GM18951 (cell line): Measurements from ENCODE around the gene NME4.
A peak's percentile ranks its signal among the peaks of the same experiment; 100 is the strongest.
"Not testable (repeated sequence)": the region's sequence is repeated elsewhere in the genome, so short reads cannot be mapped to it uniquely, and the experiment has no call there.

Experiments
- POLR2A ChIP-seq: IDR thresholded peaks from 4 replicates; pipeline ENCODE4 v1.6.1; 2011; ENCODE audit warnings: mild to moderate bottlenecking; ENCODE audit not compliant: insufficient read length, insufficient read depth; ENCODE audit errors: extremely low read depth
- in situ Hi-C: fragments of 300-500 bp; cut with MboI; formaldehyde crosslinking; loops from one replicate; pipeline ENCODE4 v1.12.0; 2022; ENCODE audit warnings: low sequenced_read_pairs, mixed read lengths, inconsistent platforms; ENCODE audit not compliant: unreplicated experiment

The NME4 gene

DNA sequence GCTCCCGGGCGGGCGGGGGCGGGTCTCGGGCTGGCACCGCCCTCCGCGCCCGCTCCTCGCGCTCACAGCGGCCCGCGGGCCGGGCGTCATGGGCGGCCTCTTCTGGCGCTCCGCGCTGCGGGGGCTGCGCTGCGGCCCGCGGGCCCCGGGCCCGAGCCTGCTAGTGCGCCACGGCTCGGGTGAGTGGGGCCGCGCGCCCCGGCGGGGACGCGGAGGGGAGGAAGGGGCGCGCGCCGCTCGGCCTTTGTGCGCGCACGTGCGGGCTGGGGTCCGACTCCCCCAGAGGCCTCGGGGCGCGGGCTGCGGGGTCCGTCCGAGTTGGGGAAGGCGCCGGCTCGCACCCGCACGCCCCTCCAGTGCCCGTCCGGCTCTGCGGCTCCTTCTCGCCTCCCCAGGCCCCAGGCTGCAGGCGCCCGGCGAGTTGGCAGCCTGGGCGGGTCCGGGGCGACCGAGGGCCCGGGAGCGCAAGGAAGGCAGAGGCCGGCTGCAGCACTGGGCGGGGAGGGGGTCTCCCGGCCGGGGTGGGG lies at the start of gene NME4:
NME4 (plus strand) TSS at position 65 of the 527 bp plus-strand sequence; CDS start at position 89, 24 bp downstream.
- in situ Hi-C loops, result no loop called here
- TF ChIP-seq POLR2A, result peak; percentile 65

DNA sequence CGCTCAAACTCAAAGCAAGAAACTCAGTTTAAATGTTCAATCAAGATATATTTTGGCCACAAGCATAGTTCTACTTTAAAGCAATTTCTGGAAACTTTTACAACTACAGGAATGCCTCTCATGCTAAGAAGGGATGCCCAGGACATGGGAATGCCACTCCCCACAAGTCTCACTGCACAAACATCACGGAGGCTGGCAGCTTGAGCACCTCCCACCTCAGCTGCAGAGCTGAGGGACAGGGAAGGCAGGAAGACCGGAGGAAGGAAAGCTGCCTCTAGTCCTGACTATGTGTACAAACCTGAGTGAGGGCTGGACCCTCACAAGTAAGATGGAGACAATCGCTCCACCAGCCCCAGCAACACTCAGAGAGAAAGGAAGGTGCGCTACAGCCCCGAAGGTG lies 49.8 kb upstream of the NME4 start:
- in situ Hi-C loops, result no loop called here
- TF ChIP-seq POLR2A, result no peak

DNA sequence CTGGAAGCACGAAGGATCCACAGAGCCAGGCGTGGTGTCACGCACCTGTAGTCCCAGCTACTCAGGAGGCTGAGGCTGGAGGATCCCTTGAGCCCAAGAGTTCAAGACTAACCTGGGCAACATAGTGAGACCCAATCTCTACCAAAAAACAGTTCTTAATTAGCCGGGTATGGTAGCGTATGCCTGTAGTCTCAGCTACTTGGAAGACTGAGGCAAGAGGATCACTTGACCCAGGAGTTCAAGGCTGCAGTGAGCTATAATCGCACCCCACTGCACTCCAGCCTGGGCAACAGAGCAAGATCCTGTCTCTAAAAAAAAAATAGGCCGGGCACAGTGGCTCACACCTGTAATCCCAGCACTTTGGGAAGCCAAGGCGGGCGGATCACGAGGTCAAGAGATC lies 48.5 kb upstream of the NME4 start:
- in situ Hi-C loops, result not testable (repeated sequence)

DNA sequence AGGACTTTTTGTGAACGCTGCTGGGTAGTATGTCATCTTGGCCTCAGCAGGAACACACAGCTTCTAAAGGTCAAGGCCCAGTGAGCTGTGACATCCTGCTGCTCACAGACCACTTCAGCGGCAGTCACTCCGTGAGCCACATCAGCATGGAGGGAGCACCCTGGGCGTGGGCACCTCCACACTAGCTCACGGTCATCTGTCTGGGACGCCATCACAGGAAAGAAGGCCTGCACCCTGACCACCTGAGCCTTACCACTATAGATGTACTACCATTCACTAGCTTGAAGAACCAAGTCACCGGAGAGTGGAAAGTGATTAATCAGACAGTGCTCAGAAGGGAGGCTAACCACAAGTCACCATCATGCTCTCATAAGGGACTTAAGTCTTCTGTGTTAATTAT lies 47.8 kb upstream of the NME4 start:
- no peak for TF ChIP-seq POLR2A
- in situ Hi-C loops, result no loop called here

DNA sequence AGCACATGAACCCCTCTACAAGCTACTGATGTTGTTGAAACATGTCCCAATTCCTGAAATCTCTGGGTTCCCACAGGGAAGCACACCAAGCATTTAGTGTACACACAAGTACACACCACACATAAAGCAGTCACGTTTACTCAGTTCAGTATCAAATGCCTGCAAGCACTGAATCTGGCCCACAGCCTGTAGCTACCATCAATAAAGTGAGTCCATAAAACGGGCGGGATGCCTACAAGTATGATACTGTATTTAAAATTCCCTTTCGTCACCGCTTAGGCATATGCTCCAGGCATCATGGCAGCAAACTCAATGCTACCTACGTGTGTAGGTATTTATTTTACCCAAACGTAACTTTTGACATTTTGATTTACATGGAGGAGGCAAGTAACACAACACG lies 46.8 kb upstream of the NME4 start:
- TF ChIP-seq POLR2A, result no peak
- in situ Hi-C loops, result no loop called here

DNA sequence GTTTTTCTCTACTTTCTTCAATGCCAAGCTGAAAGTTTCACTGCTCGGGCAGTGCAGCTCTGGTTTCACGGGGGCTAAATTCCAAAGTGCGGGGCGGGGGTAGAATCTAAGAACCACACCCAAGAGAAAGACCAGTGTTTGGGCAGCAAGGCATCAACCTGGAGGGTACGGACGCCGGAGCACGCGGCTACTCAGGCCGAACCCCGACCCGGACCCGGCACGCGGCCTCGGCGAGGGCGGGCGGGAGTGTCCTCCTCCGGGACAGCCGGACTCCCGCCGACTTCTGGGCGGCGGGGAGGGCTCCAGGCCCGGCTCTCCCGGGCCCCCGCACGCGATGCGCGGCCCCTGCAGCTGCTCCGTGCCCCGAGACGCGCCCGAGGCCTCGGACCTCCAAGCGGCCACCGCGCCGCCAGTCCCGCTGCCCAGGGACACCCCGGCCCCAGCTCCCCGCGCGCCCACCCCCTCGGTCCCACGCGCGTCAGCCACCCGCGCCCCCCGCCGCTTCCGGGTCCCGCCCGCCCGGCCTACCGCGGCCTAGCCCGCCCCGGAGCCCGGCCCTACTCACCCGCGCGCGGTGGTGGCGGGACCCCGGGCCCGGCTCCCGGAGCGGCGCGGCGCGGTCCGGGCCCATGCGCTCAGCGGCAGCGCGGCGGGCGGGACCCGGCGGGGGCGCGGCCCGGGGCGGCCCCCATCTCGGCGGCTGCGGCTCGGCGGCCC lies 45.0 kb upstream of the NME4 start:
- in situ Hi-C loops, result no loop called here
- TF ChIP-seq POLR2A, result no peak

DNA sequence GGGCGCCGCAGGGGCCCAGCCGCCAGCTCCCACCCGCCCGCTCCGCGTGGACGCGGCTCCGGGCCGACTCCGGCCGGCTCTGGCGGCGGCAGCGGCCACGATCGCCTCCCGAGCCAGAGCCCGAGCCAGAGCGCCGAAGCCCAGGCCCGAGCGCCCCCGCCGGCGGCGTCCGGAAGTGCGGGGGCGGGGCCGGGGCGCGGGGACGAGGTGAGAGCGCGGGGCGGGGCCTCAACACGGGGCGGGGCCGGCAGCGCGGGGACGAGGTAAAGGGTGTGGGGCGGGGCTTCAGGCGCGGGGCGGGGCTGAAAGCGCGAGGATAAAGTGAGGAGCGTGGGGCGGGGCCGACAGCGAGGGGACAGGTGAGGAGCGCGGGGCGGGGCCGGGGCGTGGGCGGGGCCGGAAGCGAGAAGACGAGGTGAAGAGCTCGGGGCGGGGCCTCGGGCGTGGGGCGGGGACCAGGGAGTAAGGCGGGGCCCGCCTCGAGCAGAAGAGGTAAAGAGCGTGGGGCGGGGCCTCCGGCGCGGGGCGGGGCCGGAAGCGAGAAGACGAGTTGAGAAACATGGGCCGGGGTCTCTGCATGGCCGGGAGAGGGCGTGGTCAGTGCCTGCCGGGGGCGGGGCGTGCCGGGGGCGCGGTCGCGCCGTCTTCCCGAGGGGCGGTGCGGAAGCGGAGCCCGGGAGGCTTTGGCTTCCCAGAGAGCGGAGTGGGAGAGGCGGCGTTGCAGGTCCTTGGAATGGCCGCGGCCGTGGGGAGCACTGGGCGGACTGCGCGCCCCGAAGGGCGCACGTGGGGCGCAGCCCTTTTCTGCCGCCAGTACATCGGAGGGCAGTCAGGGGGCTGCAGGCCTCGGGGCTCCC lies 44.2 kb upstream of the NME4 start, which contains the start of gene AXIN1:
AXIN1 (minus strand) TSS at position 177 of the 857 bp plus-strand sequence. CDS start 5,698 bp downstream, outside the sequence.
- TF ChIP-seq POLR2A, result peak; percentile 77
- in situ Hi-C loops, result no loop called here

DNA sequence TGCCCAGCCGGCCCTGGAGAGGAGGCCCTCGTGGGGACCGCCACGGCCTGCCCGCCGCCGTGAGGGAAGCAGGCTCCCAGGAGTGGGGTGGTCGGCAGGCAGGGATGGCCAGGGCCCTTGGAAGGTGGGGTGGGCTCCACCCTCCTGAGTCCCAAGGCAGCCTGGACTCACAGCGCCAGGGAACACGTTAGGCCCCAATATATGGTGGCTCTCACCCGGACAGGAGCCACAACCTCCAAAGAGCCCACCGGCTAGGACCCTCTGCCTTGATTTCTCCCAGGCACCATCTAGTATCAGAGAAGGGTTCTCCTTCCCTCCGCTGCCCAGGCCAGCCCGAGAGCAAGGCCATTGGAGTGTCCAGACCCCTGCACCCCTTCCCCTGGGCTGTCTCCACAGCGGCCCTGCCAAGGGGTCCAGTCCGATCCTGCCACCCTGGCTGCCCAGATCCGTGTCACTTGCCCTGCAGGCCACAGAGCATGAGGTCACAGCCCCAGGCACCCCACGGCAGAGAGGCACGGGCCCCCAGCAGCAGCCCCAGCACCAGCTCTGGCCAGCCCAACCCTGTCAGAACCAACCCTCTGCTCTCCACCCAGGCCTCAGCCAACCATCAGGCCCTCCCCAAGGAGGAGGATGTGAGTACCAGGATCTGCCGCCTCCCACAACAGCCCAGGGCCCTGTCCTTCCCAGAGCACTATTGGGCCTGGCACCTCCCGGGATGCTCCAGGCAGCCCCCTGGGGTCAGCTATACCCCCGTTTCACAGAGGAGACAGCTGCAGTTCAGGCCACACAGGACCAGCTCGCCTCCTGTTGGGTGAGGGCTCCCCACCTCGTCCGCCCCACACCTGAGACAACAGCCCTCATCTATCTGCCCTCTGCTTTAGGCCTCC lies 43.4 kb upstream of the NME4 start:
- in situ Hi-C loops, result no loop called here
- TF ChIP-seq POLR2A, result no peak

DNA sequence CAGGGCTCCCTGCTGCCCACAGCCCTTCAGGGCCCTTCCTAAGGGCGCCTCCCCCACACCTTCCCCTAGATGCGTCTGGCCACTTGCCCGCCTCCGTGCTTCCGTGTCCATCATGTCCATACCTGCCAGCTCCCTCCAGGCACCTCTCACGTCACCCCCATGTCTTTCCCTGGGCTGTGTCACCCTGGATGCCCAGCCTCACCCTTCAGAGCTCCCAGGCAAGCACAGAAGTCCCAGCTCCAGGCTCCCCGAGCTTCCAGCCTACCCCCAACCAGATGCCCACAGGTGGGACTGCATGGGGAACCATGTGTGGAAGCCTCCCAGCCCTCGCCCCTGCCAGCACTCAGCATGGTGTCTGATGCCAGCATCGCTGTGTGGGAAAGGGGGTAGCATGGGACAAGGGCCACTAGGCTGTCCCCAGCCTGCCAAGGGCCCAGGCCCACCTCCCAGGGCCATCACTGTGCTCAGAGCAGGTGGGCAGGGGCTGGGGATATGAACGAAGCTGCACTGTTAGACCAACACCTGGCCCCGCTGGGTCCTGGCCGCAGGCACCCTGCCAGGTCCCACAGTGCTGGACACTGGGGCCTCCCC lies 42.6 kb upstream of the NME4 start:
- in situ Hi-C loops, result no loop called here
- TF ChIP-seq POLR2A, result no peak

DNA sequence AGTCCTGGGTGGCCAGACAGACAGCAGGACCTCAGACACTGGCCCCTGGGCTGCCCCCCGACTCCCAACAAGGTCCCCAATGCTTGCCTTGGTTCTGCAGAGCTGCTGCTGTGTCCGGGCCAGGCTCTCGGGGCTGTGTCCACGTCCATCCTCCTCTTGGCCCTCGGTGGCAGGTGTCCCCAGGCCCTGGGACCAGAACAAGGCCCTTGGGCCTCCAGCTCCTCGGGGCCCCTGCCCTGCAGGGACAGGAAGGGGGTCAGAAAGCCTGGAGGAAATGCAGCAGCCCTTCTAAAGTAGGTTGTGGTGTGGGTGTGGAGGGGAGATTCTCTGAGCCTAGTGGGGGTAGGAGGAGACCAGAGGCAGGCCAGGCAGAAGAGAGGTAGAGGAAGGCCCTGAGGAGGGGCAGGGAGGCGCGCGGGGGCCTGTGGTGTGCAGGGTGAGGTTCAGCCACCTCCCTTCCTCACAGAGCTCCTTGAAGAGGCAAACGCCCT lies 42.0 kb upstream of the NME4 start:
- TF ChIP-seq POLR2A, result no peak
- in situ Hi-C loops, result no loop called here

DNA sequence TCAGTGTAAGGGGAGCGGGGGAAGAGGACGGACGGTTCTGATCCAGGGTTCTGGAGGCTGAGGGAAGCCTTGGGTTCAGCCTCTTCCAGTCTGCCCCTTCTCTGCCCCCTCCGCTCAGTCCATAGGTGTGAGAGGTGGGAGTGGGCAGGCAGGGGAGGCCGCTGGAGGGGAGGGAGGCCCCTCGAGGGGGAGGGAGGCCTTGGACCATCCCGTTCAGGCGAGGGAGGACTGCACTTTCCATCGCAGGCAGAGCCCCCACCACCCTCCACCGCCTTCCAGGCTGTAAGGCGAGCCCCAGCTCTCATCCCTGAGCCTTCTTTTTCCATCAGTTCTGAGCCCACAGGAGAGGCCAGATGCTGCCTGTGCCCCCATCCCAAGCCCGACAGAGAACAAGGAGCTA lies 40.3 kb upstream of the NME4 start:
- no peak for TF ChIP-seq POLR2A
- in situ Hi-C loops, result no loop called here

DNA sequence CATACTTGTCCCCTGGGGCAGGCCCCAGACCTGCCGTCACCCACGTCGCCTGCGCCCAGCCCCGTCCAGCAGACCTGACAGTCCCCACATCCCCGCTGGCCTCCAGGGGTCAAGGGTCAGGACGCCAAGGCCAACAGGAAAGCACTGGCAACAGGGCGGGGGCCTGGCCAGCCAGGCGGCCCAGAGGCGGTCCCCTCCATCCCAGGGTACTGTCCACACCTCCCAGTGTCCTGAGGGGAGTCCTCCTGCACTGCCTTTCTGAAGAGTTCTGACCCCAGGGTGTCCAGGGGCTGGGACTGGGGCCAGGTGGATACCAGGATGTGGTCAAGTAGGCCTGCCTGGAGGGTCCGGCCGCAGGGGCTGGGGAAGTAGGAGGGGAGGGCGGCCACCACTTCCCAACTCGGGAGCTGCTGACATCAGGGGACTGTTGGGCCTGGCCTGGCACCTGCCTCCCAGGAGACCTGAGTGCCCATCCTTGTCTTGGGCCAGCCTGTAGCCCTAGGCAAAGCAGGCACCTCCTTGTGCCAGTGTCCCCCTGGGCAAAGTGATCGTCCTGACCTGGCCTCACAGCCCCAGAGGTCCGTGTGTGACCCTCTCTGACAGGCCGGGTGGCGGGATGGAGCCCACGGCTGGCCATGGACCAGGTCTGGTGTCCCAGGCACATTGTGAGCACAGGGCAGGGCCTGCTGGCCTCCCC lies 37.8 kb upstream of the NME4 start:
- in situ Hi-C loops, result no loop called here
- no peak for TF ChIP-seq POLR2A
